Epidermal melanocyte (primary cell): Measurements from ENCODE around the gene PLCB1.

Experiments used
- DNase-seq: peaks from one replicate; pipeline ENCODE4 v3.0.0; 2011; ENCODE audit warnings: low spot score; ENCODE audit not compliant: insufficient read length

The PLCB1 gene

GRCh38 chr20:8693709-8694108 lies 561.6 kb downstream of the PLCB1 start:
- no peak for DNase-seq

- DNase-seq, result no peak
Observed at GRCh38 chr20:8700756-8701155, 568.7 kb downstream of the PLCB1 start.

DNA sequence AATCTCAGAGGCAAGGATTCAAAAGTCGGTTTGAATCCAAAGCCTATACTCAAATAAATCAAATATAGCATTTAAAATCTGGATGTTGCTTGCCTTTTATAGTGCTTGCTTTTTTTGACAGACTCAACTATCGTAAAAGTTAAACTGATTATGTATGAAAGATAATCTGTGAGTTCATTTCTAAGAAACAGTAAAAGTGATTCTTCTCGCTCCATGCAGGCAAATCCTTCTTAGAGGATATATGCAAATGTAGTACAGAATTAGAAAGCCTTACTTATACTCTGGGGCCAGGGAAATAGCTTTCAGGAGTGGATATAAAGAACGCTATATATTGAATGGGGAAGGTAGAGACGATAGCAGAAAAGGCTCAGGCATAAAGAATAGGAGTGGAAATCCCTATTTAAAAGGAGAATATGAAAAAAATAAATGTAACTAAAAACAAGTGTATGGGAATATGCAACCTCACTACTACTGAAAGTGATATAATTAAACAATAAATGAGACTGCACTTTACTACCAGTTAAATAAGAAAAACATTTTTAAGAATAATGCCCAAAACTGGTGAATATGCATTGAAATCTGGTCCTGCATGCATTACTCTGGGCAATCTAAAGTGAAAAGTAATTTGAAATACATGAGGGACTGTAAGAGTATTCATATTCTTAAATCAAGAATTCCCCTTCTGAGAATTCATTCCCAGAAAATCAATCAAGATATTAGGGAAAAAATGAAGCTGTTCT lies 575.1 kb downstream of the PLCB1 start:
- no peak for DNase-seq

GRCh38 chr20:8709627-8710026 lies 577.6 kb downstream of the PLCB1 start:
- no peak for DNase-seq

GRCh38 chr20:8711501-8711900 lies 579.4 kb downstream of the PLCB1 start:
- no peak for DNase-seq

- DNase-seq, result no peak
Observed at GRCh38 chr20:8714206-8714605, 582.1 kb downstream of the PLCB1 start.

DNA sequence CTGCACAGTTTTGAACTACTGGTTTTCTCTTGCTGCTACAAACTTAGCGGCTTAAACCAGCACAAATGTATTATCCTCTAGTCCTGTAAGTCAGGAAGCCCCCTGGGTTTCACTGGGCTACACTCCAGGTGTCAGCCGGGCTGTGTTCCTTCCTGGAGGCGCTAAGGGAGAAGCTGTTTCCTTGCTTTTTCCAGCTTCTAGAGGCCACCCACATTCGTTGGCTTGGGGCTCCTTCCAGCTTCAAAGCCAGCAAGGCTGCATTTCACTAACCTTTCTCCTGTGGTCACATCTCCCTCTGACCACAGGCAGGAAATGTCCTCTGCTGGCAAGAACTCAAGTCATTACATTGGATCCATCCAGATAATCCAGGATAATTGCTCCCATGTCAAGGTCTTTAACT lies 586.2 kb downstream of the PLCB1 start:
- no peak for DNase-seq

DNA sequence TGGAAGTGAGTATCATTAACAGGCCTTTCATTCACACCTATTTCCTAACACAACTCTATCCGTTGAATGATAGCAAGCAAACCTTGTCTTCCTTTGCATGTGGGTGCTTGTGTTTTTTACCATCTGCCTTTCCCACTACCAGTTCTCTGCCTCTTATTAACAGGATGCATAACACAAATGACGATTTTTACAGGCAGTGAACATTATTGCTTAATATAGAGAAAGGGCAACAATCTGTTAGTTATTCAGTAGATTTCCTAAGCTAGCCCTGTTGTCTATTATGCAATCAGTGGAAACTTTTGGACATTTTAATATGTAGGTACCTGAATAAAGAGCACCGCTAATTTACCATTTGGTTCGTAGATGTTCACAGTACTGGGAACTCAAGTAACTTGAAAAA lies 588.0 kb downstream of the PLCB1 start:
- DNase-seq, result no peak

GRCh38 chr20:8721098-8721497 lies 589.0 kb downstream of the PLCB1 start:
- DNase-seq, result no peak

GRCh38 chr20:8722277-8722928 lies 590.3 kb downstream of the PLCB1 start:
- DNase-seq, result peak; percentile 34

GRCh38 chr20:8723296-8723695 lies 591.2 kb downstream of the PLCB1 start:
- DNase-seq, result no peak

- no peak for DNase-seq
Observed at GRCh38 chr20:8724884-8725283, 592.8 kb downstream of the PLCB1 start.

DNA sequence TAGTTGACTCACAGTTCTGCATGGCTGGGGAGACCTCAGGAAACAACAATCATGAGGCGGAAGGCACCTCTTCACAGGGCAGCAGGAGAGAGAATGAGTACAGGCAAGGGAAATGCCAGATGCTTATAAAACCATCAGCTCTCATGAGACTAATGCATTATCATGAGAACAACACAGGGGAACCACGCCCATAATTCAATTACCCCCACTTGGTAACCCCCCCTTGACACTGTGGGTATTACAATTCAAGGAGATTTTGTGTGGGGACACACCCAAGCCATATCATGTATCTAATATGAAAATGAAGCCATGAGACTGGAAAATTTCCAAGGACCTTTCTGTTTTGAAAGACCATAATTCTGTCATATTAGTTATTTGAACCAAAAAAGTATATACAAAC lies 594.4 kb downstream of the PLCB1 start:
- no peak for DNase-seq

- no peak for DNase-seq
Observed at GRCh38 chr20:8735014-8735413, 602.9 kb downstream of the PLCB1 start.

DNA sequence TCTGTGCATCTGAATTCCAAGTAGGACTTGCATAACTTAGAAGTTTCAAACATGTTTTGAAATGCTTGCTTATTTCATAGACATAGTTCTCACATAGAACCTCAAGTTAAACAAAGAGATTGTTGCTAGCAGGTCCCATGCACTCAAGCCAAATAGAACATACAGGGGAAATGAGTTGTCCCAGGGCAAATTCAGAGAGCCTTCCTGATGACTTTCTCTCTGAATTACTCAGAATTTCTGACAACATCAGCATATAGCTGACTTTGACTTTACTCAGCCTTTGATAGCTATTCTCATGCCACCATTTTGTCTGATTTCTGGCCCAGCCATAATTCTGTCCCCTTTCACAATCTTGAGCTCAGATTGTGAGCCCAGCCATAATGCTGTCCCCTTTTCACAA lies 603.6 kb downstream of the PLCB1 start:
- DNase-seq, result no peak

GRCh38 chr20:8740265-8740664 lies 608.2 kb downstream of the PLCB1 start:
- no peak for DNase-seq

GRCh38 chr20:8744228-8744844 lies 612.3 kb downstream of the PLCB1 start:
- DNase-seq, result no peak

DNA sequence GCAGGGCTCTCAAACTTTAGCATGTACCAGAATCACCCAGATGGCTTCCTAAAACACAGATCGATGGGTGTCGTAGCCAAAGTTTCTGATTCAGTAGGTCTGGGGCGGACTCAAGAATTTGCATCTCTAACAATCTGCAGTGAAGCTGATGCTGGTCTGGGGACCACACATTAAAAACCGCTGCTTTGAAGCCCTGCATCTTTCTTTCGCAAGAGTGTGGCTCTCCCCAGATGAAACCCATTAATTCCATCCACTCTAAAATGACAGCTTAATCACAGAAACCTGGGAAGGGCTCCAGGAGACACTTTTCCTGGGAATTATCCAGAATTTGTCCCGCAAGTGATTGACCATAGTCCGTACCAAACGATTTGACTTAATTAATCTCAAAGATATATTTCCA lies 617.0 kb downstream of the PLCB1 start:
- no peak for DNase-seq

GRCh38 chr20:8749986-8750385 lies 617.9 kb downstream of the PLCB1 start:
- no peak for DNase-seq

DNA sequence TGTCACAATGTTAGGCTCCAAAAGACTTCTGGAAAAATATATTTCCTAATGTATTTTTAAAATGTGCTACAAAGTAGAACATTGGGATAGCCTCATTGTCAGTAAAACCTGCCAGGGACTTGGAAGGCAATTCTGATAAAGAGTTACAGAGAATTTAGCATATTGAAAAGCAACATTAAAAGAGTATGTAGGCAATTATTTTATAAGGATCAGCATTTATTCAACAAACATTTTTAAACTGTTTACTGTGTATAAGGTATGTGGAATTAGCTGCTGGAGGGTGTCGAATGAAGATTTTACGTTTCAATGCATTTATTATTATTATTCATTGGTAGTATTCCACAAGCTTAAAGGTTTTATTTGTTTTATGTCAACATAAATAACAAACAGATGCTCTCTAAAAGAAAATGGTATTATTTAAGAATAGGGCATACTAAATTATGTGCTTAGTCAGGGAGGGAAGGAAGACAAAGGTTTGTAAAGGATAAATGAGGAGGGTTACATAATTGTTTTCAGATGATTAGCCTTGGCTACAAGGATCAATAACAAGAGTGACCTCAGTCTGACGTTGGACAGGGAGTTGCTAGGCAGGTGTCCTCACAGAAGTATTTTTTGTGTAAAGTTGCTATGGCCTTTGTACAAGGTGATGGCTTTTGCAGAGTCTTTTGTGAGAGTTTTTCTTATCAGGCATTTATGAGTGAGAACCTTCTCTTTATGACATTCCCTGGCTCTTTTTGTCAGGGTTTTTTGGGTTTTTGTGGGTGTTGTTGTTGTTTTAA lies 623.5 kb downstream of the PLCB1 start:
- DNase-seq, result no peak

GRCh38 chr20:8756410-8756809 lies 624.3 kb downstream of the PLCB1 start:
- peak; percentile 31 for DNase-seq

DNA sequence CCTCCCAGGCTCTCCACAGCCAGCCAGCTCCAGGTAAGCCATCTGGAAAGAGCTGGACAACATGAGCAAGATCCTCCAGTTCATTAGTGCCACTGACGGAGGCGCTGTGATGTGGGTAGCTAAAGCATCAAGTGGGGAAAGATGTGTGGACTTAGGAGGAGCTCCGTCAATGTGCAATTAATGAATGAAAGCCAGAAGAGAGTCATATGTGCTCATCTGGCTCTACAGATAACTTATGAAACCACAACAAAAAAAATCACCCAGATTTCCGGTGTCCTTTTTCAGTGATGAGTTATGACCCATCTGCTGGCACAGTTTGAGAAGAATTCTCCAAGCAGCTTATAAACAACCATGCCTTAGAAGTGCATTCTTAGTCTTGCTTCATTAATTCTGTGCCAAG lies 625.1 kb downstream of the PLCB1 start:
- DNase-seq, result peak; percentile 24
